Fibroblast of pulmonary artery (primary cell): ENCODE measurements around the gene ASB3.
"Not testable (repeated sequence)": the region's sequence is repeated elsewhere in the genome, so short reads cannot be mapped to it uniquely, and the experiment has no call there.

Experiments used
- DNase-seq: peaks from one replicate; pipeline ENCODE4 v3.0.0-alpha.2; 2010; ENCODE audit warnings: low read depth
- H3K4me3 ChIP-seq: replicated peaks from 2 replicates; pipeline ENCODE4 v1.5.1; 2011; ENCODE audit warnings: low read depth, mild to moderate bottlenecking, control low read depth, low read length, moderate library complexity
- CTCF ChIP-seq: IDR thresholded peaks from 2 replicates; pipeline ENCODE4 v1.5.1; 2011; ENCODE audit warnings: mild to moderate bottlenecking, control low read depth, low read length, inconsistent platforms; ENCODE audit errors: missing control alignments

The ASB3 gene

GRCh38 chr2:53786705-53787613, at the start of gene ASB3, which contains the start of gene ERLEC1:
ASB3 (minus strand) TSS chr2:53786953; CDS start chr2:53765572, 21,381 bp downstream.
ERLEC1 (plus strand) TSS chr2:53787044; CDS start chr2:53787211, 167 bp downstream.
- no peak for TF ChIP-seq CTCF
- peak within 1 kb of the TSS; percentile 98 for H3K4me3 ChIP-seq
- DNase-seq, result peak; percentile 84

- DNase-seq, H3K4me3 ChIP-seq: not testable (repeated sequence)
Measured at GRCh38 chr2:53829980-53830290, 43.2 kb upstream of the ASB3 start.

DNA sequence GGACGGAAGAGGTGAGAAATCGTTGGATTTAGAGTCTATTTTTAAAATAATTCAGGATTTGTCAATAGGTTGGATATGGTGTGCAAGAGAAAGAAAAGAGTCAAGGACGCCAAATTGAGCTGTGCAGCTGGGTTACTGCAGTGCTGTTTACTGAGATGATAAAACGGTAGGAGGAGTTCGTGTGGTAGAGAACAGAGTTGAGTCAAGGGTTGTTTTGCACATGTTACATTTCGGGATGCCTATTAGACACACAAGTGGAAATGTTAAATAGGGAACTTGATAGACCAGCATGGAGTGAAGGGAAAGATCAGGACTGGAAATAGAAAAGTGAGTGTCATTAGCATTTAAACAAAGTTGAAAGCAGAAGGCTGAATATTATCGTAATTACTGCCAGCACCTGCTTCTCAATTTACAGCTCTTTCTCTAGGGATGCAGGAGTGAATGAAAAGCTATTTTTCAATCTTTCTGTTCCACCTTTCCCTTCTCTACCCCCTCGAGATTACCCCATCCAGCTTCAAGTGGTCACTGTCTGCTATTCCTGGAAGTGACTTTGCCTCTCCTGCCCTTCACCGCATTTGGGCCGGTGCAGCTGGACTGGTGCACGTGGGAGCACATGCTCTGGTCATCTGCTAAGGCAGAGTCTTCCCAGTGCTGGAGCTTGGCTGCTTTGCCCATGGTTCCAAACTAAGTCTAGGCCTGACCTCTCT, 42.7 kb upstream of the ASB3 start:
- H3K4me3 ChIP-seq, result no peak overlapping the region
- TF ChIP-seq CTCF, result no peak
- DNase-seq, result no peak

- TF ChIP-seq CTCF, result no peak
- DNase-seq, result no peak
- H3K4me3 ChIP-seq, result no peak overlapping the region
Measured at GRCh38 chr2:53828331-53828730, 41.6 kb upstream of the ASB3 start.

GRCh38 chr2:53827398-53828175, 40.8 kb upstream of the ASB3 start:
- no peak for DNase-seq
- TF ChIP-seq CTCF, result no peak
- H3K4me3 ChIP-seq, result no peak overlapping the region

DNA sequence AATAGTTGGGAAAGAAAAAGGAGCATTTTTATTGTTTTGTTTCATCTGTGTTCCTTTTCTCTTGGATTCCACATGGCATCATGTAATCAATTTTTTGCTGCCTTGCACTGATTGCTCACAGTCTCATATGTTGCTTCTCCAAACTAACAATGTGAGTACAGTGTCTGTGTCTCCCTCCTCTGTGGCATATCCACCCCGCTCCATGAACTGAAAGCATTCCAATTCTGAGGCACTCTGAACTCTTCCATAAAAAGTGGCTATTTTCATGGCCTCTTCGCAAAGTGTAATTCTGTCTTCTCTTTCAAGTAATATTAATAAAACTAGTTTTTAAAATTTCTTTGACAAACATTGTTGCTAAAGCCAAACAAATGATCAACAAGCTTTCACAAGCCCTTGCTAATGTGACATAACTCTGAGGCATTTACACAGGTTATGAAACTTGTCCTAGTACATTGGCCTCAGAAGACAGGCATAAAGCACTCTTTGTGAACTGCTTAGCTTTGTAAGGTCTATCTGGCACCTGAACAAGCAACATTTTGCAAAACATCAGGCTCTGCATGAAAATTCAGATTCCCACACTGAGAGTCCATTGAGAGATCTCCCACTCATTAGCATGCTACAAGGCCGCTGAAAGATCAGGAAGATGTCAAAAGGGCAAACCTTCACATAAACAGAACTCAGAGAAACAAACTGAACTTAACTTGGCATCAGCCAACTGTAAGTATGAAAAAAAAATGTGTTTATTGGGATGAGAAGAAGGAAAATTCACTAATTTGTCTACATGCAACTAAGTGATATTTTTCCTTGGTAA, 40.0 kb upstream of the ASB3 start:
- no peak overlapping the region for H3K4me3 ChIP-seq
- TF ChIP-seq CTCF, result no peak
- peak; percentile 43 for DNase-seq

DNA sequence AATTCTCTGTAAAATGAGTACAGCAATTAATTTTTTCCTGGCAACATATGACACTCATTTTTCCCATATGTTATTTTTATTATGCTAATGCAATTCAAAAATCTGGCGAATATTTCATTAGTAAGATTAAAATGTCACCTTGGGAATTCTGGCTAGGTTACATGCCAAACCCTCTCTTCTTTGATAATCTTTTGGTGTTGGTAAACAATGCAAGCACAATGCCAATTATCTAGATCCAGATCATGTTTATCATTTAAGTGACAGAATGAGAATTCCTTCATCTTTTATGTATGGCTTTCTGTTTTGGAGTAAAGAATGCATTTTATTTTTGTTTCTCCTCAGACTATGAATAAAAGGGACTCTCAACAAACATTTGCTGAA, 39.3 kb upstream of the ASB3 start:
- no peak for DNase-seq
- no peak for TF ChIP-seq CTCF

DNA sequence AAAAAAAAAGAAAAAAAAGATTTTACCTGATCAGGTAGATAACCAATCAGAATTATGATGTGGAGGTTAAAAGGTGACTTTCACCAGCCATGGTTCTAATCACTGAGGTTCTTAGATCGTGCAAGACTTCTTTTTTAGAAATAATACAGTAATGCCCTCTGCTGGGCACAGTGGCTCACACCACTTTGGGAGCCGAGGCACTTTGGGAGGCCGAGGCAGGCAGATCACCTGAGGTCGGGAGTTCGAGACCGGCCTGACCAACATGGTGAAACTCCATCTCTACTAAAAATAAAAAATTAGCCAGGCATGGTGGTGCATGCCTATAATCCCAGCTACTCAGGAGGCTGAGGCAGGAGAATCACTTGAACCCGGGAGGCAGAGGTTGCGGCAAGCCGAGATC, 36.9 kb upstream of the ASB3 start:
- not testable (repeated sequence) for H3K4me3 ChIP-seq
- DNase-seq, result peak; percentile 10

More for the DNA sequence above, 39.3 kb upstream of the ASB3 start:
- no peak overlapping the region for H3K4me3 ChIP-seq
